Breast epithelium (tissue), 4 donors: Measurements from ENCODE around the gene CKAP4. TPM values are rescaled to one million over a fixed set of nuclear protein-coding genes. Genes with fewer than 3 reads are reported as not detected.
"Not testable (repeated sequence)": the region's sequence is repeated elsewhere in the genome, so short reads cannot be mapped to it uniquely, and the experiment has no call there.

Source experiments
- DNase-seq, 2 donors: peaks; one replicate each; pipeline ENCODE4 v3.0.0-alpha.2; 2019; ENCODE audit warnings: low spot score in 2 of 2
- H3K27ac ChIP-seq, 2 donors: fragments of 200-600 bp; sonication (generic) in 1 of 2; one replicate each; pipeline ENCODE4 v1.5.1; 2016 to 2019; ENCODE audit warnings: mild to moderate bottlenecking in 1 of 2
- H3K27me3 ChIP-seq, 2 donors: fragments of 200-600 bp; sonication (generic) in 1 of 2; one replicate each; pipeline versions ENCODE4 v1.5.1 to v1.6.0; 2017 to 2019; ENCODE audit warnings: control low read depth in 1 of 2, mild to moderate bottlenecking in 1 of 2
- H3K36me3 ChIP-seq: fragments of 200-600 bp; one replicate; pipeline ENCODE4 v1.5.1; 2019
- H3K4me1 ChIP-seq, 2 donors: fragments of 200-600 bp; sonication (generic); one replicate each; pipeline ENCODE4 v1.5.1; 2016 to 2019; ENCODE audit warnings: control low read depth in 1 of 2
- H3K4me3 ChIP-seq, 3 donors: fragments of 200-600 bp; sonication (generic); 1 replicate in 2 of 3; 2 replicates in 1 of 3; pipeline ENCODE4 v1.5.1; 2016 to 2019; ENCODE audit warnings: mild to moderate bottlenecking in 3 of 3, moderate library complexity in 2 of 3
- H3K9me3 ChIP-seq, 2 donors: fragments of 200-600 bp; sonication (generic) in 1 of 2; one replicate each; pipeline ENCODE4 v1.5.1; 2016 to 2019; ENCODE audit warnings: control low read depth in 1 of 2
- POLR2A ChIP-seq: fragments of 450-650 bp; IDR thresholded peaks from one replicate; pipeline ENCODE4 v1.6.1; 2016; ENCODE audit warnings: antibody characterized with exemption, mild to moderate bottlenecking, moderate library complexity
- POLR2AphosphoS5 ChIP-seq, 3 donors: sonication (generic); formaldehyde crosslinking; IDR thresholded peaks; one replicate each; pipeline ENCODE4 v1.6.1; 2017; ENCODE audit warnings: antibody characterized with exemption in 3 of 3
- intact Hi-C: fragments of 100-400 bp; cut with DNase I; formaldehyde crosslinking; loops from one replicate; pipeline ENCODE4 v1.15.1; 2023; ENCODE audit warnings: low total_unique reads
- total RNA-seq, 3 donors: library from RNA; depleted of rRNA; stranded (reverse); fragments of >200 nt; gene quantifications; one replicate each; pipeline ENCODE4 v1.1.0, GENCODE V29; 2016
- TF ChIP-seq, protein P1 (sequence below), 3 donors: fragments of 450-650 bp; IDR thresholded peaks; one replicate each; pipeline ENCODE4 v1.5.1; 2016 to 2017; ENCODE audit warnings: antibody characterized with exemption in 3 of 3, mild to moderate bottlenecking in 3 of 3, moderate library complexity in 3 of 3

CKAP4 gene
- total RNA-seq, 3 donors from 2014 or later = 22.0 to 39.3 (median 30.9) TPM

DNA sequence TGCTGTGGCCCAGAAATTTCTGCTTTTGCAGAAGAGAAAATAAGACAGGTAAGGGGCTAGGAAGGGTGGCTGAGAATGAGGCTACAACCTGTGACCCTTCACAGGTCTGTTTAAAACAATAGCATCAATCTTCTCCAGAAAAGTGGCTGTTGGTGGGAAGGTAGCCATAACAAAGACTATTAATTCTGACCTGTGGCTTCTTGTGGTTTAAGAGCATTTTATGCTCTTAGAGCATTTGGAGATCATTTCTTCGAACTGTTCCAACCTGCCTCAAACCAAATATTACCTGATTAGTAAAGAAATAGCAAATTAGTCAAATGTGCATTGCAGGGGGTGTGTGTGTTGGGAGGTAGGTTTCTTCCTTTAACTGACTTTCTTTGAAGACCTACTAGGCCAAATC is 39.5 kb upstream of the CKAP4 start:
- Histone ChIP-seq H3K27me3 (no peaks in the 10 kb centered on the region), H3K4me1 (no peaks in the 10 kb centered on the region), H3K36me3 (no peaks in the 10 kb centered on the region), H3K27ac (no peak overlapping the region), H3K9me3 (no peaks in the 10 kb centered on the region), H3K4me3 (no peak overlapping the region)
- intact Hi-C loops = no loop called here
- TF ChIP-seq POLR2A = no peak
- TF ChIP-seq POLR2AphosphoS5 (IDR thresholded peaks at IDR 0.05) = no peak
- TF ChIP-seq, protein P1, sequence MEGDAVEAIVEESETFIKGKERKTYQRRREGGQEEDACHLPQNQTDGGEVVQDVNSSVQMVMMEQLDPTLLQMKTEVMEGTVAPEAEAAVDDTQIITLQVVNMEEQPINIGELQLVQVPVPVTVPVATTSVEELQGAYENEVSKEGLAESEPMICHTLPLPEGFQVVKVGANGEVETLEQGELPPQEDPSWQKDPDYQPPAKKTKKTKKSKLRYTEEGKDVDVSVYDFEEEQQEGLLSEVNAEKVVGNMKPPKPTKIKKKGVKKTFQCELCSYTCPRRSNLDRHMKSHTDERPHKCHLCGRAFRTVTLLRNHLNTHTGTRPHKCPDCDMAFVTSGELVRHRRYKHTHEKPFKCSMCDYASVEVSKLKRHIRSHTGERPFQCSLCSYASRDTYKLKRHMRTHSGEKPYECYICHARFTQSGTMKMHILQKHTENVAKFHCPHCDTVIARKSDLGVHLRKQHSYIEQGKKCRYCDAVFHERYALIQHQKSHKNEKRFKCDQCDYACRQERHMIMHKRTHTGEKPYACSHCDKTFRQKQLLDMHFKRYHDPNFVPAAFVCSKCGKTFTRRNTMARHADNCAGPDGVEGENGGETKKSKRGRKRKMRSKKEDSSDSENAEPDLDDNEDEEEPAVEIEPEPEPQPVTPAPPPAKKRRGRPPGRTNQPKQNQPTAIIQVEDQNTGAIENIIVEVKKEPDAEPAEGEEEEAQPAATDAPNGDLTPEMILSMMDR (IDR thresholded peaks at IDR 0.05) = no peak
- no peak for DNase-seq

DNA sequence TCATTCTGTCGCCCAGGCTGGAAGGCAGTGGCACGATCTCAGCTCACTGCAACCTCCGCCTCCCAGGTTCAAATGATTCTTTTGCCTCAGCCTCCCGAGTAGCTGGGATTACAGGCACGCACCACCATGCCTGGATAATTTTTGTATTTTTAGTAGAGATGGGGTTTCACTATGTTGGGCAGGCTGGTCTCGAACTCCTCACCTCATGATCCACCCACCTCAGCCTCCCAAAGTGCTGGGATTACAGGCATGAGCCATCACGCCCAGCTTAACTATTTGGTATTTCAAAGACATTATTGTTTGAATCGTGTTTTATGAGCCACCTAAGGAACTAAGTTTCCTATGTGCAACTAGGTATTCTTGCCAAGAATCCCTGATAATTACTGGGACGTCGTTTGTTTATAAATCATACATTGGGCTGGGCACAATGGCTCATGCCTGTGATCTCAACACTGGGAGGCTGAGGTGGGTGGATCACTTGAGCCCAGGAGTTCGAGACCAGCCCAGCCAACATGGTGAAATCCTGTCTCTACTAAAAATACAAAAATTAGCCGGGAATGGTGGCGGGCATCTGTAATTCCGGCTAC is 38.8 kb upstream of the CKAP4 start:
- intact Hi-C loops, H3K4me3 ChIP-seq, H3K9me3 ChIP-seq, H3K27me3 ChIP-seq, H3K27ac ChIP-seq, H3K4me1 ChIP-seq, H3K36me3 ChIP-seq, DNase-seq: not testable (repeated sequence)

DNA sequence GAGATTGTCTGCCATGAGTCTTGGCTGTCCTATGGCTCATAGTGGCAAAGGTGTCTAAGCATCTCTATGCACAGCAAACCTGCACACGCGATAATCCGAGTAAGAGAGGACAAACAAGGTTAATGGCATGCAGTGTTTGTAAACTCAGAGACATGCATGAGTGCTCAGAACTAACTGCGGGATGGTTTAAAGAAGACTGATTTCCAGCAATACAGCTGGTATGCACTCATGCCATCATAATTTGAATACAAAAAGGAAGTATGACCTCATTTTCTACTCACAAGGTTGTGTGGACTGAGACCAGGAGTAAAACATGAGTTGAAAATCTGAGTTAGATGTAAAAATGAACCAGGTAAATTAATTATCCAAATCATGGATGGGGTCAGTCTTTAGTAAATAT is 38.2 kb upstream of the CKAP4 start:
- Histone ChIP-seq H3K4me3 (no peak overlapping the region), H3K27me3 (no peaks in the 10 kb centered on the region), H3K36me3 (no peaks in the 10 kb centered on the region), H3K9me3 (no peaks in the 10 kb centered on the region), H3K4me1 (no peaks in the 10 kb centered on the region), H3K27ac (no peak overlapping the region)
- TF ChIP-seq POLR2AphosphoS5 (IDR thresholded peaks at IDR 0.05) = no peak
- TF ChIP-seq, protein P1 (IDR thresholded peaks at IDR 0.05) = no peak
- TF ChIP-seq POLR2A = no peak
- intact Hi-C loops = no loop called here
- no peak for DNase-seq

DNA sequence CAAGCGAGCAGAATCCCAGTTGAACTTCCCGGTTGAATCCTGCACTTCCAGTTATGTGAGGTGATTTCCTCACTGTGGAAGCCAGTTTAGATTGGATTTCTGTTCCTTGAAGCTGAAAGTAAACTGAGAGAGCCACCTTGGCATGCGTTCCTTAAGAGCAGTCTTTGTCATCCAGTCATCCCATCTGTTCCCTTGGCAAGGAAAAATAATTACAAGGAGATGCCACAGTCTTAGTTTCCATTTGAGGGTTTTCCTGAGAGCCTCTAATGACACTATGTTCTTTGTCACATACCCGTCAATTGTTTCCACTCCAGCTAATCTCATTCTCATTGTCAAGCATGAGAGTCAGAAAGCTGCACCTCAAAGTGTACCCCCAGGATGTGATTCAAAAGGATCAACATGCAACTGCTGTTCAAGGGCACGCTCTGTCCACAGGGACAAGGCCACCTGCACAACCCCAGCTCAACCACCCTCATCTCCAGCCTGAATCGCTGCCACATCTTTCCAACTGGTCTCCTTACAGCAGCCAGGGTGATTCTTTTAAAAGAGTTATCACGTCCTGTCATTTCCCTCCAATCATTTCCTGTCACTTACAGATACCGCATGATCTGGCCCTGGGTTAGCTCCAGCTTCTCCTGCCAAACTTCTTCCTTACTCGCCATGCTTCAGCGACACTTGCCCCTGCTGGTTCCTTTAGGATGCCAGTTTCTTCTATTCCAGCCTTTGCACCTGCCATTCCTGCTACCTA is 36.7 kb upstream of the CKAP4 start:
- TF ChIP-seq POLR2AphosphoS5 (IDR thresholded peaks at IDR 0.05) = no peak
- no peak for TF ChIP-seq POLR2A
- TF ChIP-seq, protein P1 (IDR thresholded peaks at IDR 0.05) = no peak
- DNase-seq = peak in 1 of 2 donors; percentile 60
- no peaks in the 10 kb centered on the region for H3K4me1 ChIP-seq
- H3K9me3 ChIP-seq = no peaks in the 10 kb centered on the region
- no peak overlapping the region for H3K4me3 ChIP-seq
- no peaks in the 10 kb centered on the region for H3K36me3 ChIP-seq
- intact Hi-C loops = no loop called here
- peak overlapping the region in 1 of 2 donors; percentile 7 for H3K27ac ChIP-seq
- no peaks in the 10 kb centered on the region for H3K27me3 ChIP-seq

DNA sequence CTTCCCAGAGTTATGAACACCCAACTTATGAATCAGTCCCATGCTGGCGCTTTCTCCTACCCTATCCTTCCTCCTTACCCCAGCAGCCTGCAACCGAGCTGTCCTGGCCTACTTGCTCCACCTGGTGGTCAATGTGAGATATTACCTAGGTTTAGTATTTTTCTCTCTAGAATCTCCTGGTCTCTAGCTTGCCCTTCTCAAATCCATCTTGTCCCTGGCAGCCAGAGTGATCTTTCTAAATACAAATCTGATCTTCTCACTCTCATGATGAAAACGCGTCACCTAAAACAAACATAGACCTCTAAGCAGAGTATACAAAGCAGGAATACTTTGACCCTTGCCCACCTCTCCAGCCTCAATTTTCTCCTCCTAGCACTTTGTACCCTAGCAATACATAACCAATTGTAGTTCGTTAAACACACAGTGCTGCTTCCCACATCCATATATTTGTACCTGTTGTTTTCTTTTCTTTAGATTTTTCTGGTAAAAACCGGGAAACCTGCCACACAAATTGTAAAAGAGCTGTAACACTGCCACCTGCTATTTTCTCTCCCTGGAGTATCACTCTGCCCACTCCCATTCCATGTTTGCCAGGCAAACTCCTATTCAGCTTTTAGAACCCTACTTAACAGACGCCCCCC is 34.8 kb upstream of the CKAP4 start:
- Histone ChIP-seq H3K36me3 (no peaks in the 10 kb centered on the region), H3K4me3 (no peak overlapping the region), H3K4me1 (no peaks in the 10 kb centered on the region), H3K27me3 (no peaks in the 10 kb centered on the region), H3K27ac (no peak overlapping the region), H3K9me3 (no peaks in the 10 kb centered on the region)
- DNase-seq = no peak
- intact Hi-C loops = no loop called here
- no peak for TF ChIP-seq POLR2AphosphoS5 (IDR thresholded peaks at IDR 0.05)
- TF ChIP-seq, protein P1 (IDR thresholded peaks at IDR 0.05) = peak; percentile 69 to 71 (median 71)
